Stimulated activated CD8-positive, alpha-beta memory T cell treated with anti-CD3 and anti-CD28 coated beads, Interleukin-15, amount 100 ng/mL, for 4 hours (primary cell): ENCODE measurements around the gene CISD3.
A peak's percentile ranks its signal among the peaks of the same experiment; 100 is the strongest.

ENCODE experiments used
- DNase-seq, 2 donors: peaks; one replicate each; pipeline ENCODE4 v3.0.0-alpha.2; 2020; ENCODE audit warnings: low read depth in 2 of 2

CISD3 gene

DNA sequence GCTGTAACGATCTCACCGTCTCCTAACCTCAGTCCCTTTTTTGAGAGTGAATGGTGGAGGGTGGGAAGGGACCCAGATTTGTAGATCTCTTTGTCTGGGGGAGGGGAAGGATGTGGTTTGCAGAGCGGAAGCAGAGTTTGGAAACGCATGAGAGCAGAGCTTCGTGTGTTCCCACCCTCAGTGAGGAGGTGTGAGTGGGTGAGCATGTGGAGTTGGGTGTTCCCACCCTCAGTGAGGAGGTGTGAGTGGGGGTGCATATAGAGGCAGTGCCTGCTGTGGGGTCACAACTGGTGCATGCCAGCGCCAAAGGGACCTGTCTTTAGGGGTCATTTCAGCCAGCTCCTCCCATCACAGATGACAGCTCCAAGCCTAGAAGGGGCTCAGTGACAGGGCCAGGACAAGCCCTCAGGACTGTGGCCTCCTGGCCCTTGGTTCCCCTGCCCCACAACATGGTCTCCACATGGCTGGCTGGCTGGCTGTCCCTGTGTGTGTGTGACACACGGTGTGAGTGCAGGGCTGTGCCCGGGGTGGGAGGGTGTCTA, 1.8 kb upstream of the CISD3 start:
- DNase-seq, result peak; percentile 56 to 75

DNA sequence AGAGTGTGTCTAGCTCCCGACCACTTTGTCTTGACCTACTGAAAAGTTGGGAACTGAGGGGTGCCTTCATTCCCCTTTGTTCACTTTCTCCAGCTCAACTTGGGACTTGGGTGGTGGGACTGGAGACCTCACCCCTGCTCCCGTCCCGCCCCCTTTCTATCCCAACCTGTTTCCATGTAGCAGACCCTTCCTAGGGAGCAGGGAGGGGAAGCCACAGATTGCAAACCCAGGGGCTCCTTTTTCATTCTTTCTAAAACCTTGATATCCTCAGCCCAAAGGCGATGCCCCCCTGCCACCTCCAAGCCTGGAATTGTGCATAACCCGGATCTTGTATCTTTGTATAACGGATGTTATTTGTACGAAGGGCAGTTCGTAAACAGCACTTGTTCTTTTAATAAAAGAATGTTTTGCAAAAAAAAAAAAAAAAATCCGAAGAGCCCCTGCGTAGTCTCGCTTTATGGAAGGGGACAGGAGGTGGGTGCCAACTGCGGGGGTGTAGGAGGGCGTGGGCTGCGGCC, 714 bp upstream of the CISD3 start:
- DNase-seq, result no peak

DNA sequence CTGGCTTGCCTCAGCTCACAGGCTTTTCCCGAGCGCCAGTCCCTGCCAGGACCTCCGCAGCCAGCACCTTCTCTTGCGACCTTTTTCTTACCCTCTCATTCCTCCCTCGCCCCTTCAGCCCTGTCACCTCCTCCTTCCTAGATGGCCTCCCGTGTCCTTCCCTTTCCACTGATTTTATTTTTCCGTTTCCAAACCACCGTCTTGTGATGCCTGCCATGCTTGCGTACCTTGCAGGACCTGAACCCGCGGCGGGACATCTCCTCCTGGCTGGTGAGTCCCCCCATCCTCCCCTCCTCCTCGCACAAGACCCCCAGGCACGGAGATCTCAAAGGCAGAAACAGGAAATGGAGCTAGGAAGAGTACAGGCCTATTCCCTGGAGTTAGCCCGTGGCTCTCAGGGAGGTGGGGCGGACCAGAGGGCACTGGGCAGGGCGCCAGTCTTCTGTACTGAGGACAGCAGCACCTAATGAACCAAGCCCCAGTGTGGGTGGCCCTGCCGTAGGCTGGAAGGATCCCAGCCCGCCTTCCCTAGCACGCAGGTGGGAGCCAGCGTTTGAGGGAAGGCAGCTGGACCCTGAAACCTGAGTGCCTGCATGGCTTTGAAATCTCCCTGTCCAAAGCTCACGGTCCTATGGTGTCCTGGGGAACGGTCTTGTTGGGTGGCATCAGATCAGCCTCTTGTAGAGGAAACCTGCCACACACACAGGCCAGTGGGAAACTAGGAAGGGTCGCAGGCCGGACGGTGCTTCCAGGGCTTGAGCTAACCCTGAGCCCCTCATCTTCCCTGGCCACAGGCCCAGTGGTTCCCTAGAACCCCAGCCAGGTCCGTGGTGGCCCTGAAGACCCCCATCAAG, 612 bp downstream of the CISD3 start:
- DNase-seq, result no peak

DNA sequence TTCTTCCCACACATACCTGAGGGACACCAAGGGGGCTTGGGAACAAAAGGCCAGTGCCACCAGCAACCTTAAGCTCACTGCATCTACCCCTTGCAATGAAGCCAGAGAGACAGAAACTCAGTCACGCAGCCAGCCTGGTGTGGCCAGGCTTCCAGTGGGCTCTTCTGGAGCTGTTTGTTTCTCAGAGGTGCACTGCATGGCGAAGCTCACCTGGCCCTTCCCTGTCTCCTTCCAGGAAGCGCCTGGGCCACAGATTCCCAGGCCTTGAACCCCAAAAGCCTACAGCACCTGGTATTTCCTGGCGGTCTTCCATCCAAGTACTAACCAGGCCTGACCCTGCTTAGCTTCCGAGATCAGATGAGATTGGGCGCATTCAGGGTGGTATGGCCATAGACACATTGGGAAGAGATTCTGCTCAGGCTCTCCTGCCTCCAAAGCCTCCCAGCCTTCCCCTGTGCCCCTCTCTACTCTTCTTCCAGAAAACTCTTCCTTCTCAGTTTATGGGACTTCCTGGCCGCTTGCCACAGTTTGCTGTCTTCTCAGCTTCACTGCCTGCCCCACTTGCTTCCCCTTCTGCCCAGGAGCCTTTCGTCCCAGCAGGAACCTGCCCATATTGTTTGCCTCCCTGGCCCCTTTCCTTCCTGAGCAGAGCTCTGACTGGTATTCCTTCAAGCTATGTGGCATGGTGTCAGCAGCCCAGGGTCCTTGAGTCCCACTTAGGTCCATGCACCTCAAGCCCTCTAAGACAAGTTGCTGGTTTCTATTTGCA, 1.6 kb downstream of the CISD3 start:
- DNase-seq, result no peak

DNA sequence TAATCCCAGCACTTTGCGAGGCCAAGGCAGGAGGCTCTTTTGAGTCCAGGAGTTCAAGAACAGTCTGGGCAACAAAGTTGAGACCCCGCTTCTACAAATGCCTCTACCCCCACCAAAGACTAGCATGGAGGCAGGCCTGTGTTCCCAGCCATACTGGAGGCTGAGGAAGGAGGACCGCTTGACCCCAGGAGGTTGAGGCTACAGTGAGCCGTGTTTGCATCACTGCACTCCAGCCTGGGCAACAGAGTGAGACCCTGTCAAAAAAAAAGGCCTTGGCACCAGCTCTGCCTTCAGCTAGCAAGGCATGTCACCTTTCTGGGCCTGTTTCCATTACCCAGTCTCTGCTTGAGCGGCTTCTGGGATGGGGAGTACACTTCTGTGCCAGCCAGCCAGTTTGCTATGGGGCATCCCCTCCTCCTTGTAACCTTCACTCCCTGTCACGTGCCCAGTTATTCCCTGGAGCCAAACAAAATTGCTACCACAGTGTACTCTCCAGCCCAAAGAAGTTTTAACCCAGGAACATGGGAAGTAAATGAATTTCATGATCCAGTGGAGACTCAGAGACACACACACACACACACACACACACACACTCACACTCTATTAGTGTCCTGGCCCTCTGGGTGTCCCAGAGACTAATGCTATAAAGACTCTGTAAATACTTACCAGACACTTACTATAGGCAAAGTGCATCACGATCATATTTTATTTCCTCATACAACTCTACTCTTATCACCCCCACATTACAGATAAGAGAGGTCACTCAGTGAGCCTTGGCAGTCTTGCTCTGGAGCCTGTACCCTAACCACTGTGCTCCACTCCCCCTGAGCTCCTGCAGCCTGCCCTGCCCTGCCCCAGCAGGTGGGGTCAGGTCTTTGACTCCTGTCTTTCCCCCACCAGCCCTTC, 2.5 kb downstream of the CISD3 start:
- no peak for DNase-seq

DNA sequence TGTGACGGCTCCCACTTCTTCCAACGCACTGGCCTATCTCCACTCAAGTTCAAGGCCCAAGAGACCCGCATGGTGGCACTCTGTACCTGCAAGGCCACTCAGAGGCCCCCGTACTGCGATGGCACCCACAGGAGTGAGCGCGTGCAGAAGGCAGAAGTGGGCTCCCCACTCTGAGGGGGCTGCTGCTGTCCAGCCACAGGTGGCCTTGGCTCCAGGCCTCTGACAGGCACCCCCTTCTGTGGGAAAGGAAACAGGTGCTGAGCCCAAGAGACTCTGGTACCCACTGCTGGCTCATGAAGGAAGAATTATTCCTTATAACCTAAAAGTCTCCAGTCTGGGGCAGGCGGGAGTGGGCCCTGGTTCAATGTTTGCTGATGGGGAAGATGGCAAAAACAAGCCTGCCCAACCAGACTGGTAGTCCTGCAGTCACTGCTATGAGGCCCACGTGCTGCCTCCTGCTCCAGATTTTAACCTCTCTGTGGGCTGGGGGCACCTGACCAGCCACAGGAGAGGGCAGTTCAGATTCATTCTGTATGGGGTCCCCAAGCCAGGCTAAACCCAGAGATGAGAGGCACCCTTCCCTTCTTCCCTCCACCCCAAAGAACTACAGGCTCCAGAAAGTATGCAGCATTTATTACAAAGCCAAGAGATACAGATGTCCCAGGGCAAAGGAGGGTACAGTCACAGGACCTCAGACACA, 3.3 kb downstream of the CISD3 start:
- DNase-seq, result no peak

DNA sequence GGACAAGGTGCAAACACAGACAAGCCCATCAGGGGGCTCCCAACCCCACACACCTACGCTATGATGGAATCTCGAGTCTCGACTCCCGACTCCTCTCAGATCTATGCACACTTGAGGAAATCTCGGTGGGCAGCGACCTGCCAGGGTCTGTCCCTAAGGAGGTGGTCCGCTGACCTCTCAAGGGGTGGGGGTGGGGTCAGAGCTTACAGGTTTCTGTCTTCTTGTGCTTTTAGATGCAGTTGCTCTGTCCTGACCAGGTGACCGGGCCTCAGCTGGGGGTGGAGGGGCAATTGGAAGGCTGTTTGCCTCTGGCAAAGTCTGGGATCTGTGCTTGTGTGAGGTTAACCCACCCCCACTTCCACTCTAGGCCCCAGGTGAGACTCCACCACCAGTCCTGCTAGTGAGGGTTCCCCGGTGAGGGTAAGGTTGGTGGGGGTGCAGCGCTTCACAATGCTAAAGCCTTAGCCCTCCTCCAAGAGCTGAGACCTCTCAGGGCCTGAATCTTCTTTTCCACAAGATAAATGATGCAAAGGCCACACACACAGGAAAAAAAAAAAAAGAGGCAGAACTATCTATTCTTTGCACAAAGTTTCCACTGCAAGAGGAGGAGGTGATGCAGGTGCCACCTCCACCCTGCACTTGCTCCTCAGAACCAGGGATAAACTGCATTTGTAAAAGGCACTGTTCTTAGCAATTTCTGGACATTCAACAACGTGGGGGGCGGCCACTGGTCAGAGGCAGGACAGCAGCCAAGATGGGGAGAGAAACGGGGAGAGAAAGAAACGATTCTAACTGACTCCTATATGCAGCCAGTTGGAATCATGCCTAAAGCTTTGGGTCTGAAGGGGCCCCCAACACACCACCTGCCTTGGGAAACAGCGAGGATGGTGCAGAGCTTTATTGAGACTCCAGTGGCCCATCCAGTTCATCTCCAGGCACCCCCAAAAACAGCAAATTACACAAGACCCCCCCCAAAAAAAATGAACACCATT, 4.1 kb downstream of the CISD3 start:
- DNase-seq, result no peak

DNA sequence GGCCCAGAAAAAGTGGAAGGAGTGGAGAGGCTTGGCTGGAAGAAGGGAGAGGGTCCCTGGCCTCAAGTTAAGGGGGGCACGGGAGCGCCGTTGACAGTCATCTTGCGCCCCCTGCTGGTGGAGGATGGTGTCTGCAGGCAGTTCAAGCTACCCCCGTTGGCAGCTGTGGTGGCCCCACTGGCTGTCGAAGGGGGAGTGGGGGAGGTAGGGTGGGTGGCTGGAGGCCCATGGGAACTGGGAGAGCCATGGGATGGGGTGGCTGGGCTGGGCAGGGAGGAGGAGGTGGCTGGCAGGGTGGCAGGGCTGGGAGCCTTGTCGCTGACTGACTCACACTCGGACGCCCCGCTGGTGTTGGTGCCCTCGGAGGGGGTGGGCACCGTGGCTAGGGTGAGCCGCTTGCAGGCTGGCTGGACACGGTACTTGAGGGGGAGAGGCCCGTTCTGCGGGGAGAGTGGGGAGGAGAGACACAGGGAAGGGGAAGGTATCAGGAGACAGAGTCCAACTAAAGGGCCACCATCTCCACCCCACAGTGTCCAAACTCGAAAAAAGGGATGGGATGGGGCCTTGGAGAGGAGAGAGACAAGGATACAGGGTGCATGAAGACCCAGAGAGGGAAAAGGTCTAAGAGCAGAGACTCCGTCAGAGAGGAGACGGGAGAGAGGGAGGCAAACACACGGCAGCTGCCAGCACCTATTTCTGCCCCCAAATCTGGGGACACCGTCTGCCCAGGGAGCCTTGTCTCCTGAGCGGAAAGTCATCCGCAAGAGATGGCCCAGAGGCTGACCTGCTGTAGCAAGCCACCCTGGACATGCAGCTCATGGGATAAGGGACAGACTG, 5.2 kb downstream of the CISD3 start:
- peak; percentile 48 to 57 for DNase-seq

DNA sequence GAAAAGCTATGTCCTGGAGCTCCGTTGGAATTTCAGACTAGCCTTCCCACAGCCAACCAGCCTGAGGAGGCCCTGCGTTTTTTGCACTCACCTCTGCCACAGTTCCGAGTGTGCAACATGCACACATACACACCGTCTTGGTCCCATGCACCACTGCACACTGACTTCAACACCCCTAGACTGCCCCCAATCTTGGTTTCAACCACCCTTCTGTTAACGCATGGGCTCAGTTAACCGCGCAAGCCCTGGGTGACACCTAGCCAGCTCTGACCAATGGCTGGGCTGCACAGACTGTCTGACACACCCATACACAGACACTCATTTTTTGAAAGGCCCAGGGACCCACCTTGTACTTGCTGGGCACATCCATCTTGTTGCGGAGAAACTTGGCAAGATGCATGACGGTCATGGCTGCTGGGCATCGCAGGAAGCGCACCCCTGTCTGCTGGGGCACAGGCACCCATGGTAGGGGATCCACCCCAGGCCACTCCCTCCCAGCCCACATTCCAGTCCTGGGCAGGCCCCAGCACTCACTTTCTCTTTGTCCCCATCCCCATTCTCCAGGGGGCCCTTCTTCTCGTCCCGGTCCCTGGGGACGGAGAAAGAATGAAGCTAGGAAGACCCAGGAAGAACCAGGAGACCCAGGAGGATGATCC, 8.0 kb downstream of the CISD3 start:
- DNase-seq, result no peak

DNA sequence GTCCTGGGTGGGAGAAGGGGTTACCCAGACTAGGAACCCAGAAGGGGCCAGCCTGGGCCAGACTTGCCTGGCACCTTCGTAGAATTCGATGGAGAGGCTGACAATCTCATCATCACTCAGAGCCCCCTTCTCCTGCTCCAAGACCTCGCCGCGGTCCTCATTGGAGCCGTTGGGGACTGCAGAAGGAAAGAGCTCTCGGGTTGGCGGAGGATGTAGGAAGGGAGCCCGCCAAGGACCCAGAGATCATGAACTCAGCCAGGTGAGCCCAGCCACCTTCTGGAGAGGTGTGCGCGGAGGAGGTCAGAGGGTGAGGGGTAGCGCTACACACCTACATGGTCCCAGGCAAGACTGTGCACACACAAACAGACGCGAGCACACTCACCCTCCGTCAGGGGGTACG, 8.5 kb downstream of the CISD3 start:
- no peak for DNase-seq

DNA sequence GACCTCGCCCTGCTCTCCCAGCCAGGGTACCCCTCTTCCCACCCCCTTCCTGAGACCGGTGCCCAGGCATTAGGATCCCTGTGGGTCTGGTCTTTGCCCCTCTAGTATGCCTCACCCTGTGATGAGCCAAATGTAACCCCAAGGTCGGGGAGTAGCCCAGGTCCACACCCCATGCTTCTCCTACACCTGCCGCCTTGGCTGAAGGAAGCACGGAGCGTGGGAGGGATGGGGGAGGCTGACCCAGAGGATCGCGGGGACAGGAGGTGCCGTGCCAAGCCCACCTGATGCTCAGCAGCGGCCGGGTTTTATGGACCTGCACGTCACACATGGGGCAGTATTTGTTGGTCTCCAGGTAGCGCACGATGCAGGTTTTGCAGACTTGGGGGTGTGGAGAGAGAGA, 9.2 kb downstream of the CISD3 start:
- DNase-seq, result no peak

DNA sequence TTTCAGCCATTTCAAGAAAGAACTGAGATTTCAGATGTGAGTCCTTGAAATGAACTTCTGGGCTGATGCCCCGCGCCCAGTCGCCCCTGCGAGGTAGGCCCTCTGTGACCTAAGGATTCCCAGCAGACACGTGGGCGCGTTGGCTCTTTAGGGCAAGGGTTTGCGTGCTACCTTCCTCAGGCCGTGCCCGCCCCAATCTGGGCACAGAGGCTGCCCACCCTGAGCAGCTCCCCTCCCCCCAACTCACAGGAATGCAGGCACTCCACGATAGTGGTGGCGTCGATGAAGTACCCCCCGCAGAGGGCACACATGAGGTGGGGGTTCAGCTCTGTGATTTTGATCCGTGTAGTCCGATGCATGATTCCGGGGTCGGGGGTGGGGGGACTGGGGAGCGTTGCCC, 9.9 kb downstream of the CISD3 start:
- no peak for DNase-seq

DNA sequence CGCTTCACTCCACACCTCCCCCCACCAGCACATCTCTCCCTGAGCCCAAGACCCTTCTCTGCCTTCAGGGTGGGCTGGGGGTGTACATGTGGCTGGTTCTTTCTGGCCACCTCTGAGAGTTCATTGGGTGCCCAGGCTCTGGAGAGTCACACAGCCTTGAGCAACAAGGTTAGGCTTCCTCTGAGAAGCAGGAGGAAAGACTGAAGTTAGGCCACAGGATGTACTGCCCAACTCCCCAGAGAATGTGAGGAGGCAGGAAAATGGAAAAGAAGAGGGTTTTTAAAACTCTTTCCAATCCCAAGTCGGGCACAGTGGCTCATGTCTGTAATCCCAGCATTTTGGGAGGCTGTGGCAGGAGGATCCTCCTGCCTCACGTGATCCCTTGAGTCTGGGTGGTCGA, 10.7 kb downstream of the CISD3 start:
- DNase-seq, result no peak

DNA sequence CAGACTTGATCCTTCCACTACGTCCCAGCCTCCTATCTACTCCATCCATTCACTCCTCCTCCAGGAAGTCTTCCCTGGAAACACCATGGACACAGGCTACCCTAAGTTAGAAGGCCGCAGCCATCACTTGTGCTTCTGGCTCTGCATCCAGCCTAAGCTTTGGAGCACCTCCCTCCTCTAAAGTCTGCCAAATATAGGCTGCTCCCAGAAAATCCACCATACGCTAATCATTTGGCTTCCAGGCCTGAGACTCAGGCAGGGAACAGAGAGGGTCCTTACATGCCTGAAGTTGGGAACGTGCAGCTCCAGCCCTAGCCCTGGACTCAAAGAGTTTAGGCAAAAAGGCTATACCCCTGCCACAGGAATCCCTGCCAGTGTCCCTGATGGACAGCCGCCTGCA, 11.3 kb downstream of the CISD3 start:
- no peak for DNase-seq

DNA sequence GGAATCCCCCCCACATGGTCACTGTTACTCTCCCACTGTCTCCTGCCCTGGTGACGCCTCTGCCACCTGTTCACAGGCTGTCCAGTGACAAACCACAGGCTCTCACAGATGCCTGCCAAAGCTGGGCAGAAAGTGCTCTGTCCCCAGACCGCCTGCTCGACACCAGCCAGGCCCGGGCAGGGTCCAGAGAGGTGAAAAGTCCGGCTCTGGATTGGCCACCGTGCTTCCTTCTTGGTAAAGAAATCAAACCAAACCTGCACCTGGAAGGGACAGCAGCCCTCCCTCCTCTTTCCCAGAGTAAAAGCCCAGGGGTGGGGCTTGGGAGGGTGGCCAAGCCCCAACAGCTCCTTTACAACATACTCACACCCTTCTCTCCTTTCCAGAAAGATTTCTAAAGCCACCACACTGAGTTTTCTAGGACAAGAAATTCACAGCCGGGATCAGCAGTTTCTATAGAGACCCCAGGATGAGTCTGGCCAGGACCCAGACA, 11.8 kb downstream of the CISD3 start:
- no peak for DNase-seq

DNA sequence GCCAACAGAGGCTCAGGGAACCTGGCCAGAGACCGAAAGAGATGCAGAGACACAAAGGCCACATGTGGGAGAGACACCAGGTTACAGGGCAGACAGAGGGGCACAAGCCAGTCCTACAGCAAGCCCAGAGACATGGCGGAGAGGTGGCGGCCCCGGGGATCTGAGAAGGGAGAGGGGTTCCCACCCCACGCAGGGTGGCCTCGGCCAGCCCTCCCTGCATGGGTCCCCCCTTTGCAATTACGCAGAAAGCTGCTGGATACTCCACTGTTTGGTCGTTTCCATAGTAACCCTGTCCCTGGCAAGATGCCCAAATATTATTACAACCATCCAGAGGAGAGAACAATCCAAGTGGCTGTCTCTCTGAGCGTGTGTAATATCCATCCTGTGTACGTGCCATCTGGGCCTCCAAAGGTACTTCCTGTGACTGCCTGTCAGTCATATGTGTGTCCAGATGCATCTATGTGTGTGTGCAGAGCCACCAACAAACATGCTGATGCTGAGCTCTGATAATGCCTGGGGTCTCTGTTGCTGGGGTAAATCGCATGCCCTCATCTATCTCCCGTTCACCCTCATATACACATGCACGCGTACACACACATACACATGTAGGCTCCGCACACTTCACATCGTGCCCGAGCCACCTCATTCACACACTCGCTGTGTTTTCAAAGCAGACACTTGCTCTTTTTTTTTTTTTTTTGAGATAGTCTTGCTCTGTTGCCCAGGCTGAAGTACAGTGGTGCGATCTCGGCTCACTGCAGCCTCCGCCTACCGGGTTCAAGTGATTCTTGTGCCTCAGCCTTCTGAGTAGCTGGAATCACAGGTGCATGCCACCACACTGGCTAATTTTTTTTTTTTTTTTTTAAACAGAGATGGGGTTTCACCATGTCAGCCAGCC, 12.5 kb downstream of the CISD3 start:
- DNase-seq, result no peak

DNA sequence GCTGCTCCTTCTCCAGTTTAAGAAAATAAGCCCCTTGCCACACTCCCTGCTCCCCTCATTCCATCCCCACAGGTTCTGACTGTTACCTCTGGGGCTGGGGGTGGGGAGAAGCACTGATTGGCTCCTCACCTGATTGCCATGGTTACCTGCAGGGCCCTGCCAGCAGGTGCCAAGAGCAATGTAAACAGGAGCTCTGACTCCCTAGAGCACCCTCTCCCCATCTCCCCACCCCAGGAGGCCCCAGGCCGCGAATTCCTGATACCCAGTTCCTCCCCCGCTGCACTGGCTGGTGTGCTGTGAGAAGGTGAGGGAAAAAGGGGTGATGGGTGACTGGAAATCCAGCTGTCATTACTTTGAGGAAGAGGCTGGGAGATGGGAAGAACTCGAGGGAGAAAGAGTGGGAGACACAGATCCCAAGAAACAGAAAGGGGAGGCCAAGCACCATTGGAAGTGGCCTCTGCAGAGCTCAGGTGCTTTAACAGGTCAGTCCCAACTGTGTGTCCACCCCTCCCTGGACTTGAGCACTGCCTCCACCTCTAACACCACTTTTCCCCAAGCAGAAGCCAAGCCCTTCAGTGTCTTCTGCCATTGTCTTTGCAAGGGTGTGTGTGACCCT, 13.5 kb downstream of the CISD3 start:
- DNase-seq, result no peak
